Effector memory CD4-positive, alpha-beta T cell (primary cell): Measurements from ENCODE around the gene B4GALNT1.
"Not testable (repeated sequence)": the region's sequence is repeated elsewhere in the genome, so short reads cannot be mapped to it uniquely, and the experiment has no call there.

ENCODE experiments used
- DNase-seq, 3 donors: peaks; one replicate each; pipeline ENCODE4 v3.0.0-alpha.2; 2020
- H3K27ac ChIP-seq: 2 replicates; pipeline ENCODE4 v1.7.0; 2013; ENCODE audit warnings: mild to moderate bottlenecking, low read length, moderate library complexity; ENCODE audit not compliant: insufficient read depth, poor library complexity, severe bottlenecking
- H3K27me3 ChIP-seq: replicated peaks from 2 replicates; pipeline ENCODE4 v1.7.0; 2013; ENCODE audit warnings: mild to moderate bottlenecking, low read length; ENCODE audit not compliant: insufficient read depth, control insufficient read depth, poor library complexity, severe bottlenecking
- H3K36me3 ChIP-seq: 2 replicates; pipeline ENCODE4 v1.7.0; 2013; ENCODE audit warnings: mild to moderate bottlenecking, low read length, moderate library complexity; ENCODE audit not compliant: control insufficient read depth, insufficient read depth
- H3K4me1 ChIP-seq: 2 replicates; pipeline ENCODE4 v1.7.0; 2013; ENCODE audit warnings: low read length, mild to moderate bottlenecking; ENCODE audit not compliant: control insufficient read depth, insufficient read depth, poor library complexity, severe bottlenecking
- H3K4me3 ChIP-seq: 2 replicates; pipeline ENCODE4 v1.7.0; 2013; ENCODE audit warnings: low read length, low read depth, mild to moderate bottlenecking; ENCODE audit not compliant: insufficient read depth, poor library complexity, severe bottlenecking
- H3K9me3 ChIP-seq: 2 replicates; pipeline ENCODE4 v1.7.0; 2013; ENCODE audit warnings: mild to moderate bottlenecking, low read length, moderate library complexity; ENCODE audit not compliant: control insufficient read depth

Gene B4GALNT1

DNA sequence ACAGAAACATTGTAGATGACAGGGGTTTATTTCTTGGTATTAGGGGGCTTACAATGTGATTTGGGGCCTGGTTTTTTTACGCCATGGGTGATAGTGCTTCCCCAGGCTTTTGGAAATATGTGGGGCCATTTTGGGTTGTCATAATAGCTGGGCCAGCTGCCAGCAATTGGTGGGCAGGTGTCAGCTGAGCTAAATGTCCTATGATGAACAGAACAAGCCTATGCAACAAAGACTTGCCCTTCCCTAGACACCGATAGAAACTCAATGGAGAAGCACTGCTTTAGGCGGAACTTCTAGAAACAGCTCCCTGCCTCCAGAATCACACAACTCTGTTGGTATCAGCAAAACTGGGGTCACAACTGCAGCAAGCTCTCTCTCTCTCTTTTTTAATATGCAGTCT is 5.1 kb upstream of the B4GALNT1 start:
- no peak overlapping the region for H3K27ac ChIP-seq
- H3K36me3 ChIP-seq: no peaks in the 10 kb centered on the region
- peaks cover 4% of the 10 kb centered on the region for H3K4me1 ChIP-seq
- H3K27me3 ChIP-seq: peaks cover 10% of the 10 kb centered on the region
- no peaks in the 10 kb centered on the region for H3K9me3 ChIP-seq
- H3K4me3 ChIP-seq: no peak overlapping the region
- no peak for DNase-seq

DNA sequence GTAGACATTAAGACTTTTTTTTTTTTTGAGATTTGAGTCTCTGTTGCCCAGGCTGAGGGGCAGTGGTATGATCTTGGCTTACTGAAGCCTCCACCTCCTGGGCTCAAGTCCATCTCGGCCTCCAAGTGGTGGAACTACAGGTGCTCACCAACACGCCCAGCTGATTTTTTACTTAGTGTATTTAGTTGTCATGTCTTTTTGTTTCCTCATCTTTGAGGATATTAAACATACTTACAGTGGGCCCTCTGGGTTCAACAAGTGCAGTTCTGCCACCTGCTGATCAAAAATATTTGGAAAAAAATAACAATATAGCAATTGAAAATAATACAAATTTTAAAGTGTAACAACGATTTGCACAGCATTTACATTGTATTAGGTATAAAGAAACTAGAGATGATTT is 4.4 kb upstream of the B4GALNT1 start:
- DNase-seq: no peak
- H3K27ac ChIP-seq: no peak overlapping the region
- no peaks in the 10 kb centered on the region for H3K36me3 ChIP-seq
- no peaks in the 10 kb centered on the region for H3K9me3 ChIP-seq
- peaks cover 10% of the 10 kb centered on the region for H3K4me1 ChIP-seq
- H3K4me3 ChIP-seq: no peak overlapping the region
- peaks cover 17% of the 10 kb centered on the region for H3K27me3 ChIP-seq

DNA sequence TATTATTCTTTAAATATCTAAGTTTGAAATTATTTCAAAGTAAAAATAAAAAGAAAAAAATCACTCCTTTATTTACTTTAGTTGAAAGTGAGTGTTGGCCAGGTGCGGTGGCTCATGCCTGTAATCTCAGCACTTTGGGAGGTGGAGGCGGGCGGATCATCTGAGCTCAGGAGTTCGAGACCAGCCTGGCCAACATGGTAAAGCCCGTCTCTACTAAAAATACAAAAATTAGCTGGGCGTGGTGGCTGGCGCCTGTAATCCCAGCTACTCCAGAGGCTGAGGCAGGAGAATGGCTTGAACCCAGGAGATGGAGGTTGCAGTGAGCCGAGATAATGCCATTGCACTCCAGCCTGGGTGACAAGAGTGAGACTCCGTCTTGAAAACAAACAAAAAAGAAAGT is 3.7 kb upstream of the B4GALNT1 start:
- Histone ChIP-seq H3K4me1 (peaks cover 16% of the 10 kb centered on the region), H3K27me3 (peaks cover 23% of the 10 kb centered on the region)
- H3K27ac ChIP-seq, H3K36me3 ChIP-seq, H3K9me3 ChIP-seq, H3K4me3 ChIP-seq, DNase-seq: not testable (repeated sequence)

DNA sequence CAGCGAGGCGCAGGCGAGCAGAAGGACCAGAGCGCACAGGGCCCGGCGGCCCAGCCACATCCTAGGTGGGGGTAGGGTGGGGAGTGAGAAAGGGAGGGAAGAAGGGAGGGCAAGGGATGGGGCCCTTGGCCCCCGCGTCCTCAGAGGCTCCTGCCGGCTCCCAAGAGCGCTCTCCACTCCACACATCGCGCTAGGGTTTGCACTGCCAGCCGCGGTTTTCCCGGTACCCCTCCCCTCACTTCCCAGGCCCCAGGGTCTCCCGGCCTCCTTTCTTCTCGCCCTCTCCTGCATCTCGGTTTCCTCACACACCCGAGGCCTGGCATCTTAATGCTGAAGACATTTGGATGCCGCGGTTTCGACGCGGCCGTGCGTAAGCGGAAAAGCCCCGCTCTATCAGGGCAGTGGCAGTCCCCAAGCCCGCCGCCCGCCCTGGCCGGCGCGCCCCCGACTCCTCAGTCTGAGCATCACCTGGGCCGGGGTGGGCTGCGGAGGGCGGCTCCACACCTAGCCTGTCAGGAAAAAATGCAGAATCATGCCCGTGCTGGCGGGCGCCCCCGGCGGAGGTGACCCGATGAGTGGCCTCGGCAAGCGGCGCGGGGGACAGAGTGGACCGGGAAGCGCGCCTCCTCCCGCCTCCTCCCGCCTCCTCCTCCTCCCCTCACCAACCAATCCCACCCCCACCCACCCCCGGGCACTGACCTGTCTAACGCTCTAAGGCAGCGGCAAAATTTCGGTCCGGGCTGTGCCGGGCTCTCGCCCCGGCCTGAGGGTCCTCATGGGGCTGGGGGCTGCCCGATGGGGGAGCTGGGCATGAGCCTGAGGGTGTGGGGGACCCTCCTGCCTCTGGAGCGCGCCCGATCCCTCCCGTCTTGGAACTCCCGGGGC is 686 bp downstream of the B4GALNT1 start:
- H3K4me3 ChIP-seq: peak overlapping the region; percentile 61
- H3K9me3 ChIP-seq: no peaks in the 10 kb centered on the region
- no peak overlapping the region for H3K27ac ChIP-seq
- peaks cover 25% of the 10 kb centered on the region for H3K4me1 ChIP-seq
- peaks cover 55% of the 10 kb centered on the region for H3K27me3 ChIP-seq
- DNase-seq: no peak
- H3K36me3 ChIP-seq: no peaks in the 10 kb centered on the region

DNA sequence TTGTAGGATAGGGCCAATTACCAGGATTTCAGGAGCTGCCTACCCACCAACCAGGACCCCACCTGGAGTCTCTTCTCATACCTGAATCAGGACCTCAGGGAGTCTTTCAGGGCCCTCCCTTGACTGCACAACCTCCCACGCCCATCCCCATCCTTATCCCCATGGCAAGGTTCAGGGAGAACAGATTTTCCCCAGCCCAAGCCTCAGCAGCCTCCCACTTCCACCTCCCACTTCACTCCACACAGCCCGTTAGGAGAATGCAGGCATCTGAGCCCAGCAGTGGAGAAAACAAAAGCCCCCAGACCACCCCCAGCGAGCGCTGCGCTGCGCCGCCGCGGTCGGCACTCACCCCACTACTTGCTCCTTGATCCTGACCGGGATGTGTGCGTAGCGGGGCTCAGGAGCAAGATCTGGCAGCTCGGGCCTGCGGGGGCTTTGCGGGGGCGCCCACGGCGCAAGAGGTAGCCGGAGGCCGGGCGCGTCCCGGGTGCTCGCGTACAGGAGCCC is 1.4 kb downstream of the B4GALNT1 start:
- no peak for DNase-seq
- peaks cover 60% of the 10 kb centered on the region for H3K27me3 ChIP-seq
- peaks cover 26% of the 10 kb centered on the region for H3K4me1 ChIP-seq
- H3K36me3 ChIP-seq: no peaks in the 10 kb centered on the region
- H3K4me3 ChIP-seq: no peak overlapping the region
- no peaks in the 10 kb centered on the region for H3K9me3 ChIP-seq
- H3K27ac ChIP-seq: no peak overlapping the region

DNA sequence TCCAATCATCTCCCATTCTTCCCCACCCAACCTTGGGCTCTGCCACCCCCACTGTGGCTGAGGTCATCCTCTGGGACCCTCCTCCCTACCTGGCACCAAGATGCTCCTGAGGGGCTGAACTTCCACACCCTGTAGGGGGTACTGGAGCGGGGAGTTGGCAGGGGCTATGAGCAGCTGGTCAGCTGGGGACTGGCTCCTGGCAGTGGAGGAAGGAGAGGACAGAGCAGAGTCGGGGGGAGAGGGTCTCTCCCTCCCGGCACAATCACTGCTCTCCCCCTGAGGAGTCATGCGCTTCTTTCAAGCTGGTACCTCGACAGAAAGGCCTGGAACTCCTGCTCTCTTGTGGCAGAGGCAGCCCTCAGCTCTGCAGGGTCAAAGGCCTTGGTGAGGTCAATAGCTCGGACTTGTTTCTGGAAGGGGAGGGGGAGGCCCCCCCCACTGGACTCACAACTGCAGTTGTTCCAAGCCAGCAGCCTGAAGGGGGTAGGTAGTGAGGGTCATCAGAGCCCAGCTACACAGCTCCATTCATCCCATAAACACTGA is 2.0 kb downstream of the B4GALNT1 start:
- H3K36me3 ChIP-seq: no peaks in the 10 kb centered on the region
- no peak overlapping the region for H3K4me3 ChIP-seq
- peaks cover 67% of the 10 kb centered on the region for H3K27me3 ChIP-seq
- DNase-seq: no peak
- H3K9me3 ChIP-seq: no peaks in the 10 kb centered on the region
- H3K27ac ChIP-seq: no peak overlapping the region
- peaks cover 26% of the 10 kb centered on the region for H3K4me1 ChIP-seq

DNA sequence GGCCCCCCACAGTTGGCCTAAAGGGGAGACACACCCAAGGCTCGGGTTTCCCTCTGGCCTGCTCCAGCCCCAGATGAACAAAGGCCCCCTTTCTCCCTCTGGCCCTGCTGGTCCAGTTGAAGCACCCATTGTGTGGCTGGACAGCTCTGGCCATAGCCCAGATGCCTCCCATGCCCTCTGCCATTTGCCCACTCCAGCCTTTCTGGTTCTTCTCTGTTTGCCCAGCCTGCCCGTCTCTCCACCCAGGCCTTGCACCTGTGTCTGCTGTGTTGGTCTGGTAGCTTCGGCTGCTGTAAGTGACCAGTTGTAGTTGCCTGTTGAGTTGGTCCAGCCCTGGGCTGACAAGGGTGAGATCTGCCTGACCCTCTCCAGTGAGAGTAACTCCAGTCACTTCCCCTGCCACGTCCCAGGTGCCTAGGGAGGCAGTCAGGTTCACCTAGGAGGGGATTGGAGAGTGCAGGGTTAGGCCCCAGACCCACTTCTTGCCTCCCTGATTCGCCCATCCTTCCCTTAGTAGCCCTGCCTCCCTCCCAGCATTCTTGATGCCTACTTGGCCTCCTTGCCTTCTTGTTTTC is 3.0 kb downstream of the B4GALNT1 start:
- DNase-seq: no peak
- no peak overlapping the region for H3K27ac ChIP-seq
- H3K4me3 ChIP-seq: no peak overlapping the region
- H3K4me1 ChIP-seq: peaks cover 26% of the 10 kb centered on the region
- no peaks in the 10 kb centered on the region for H3K9me3 ChIP-seq
- H3K27me3 ChIP-seq: peaks cover 74% of the 10 kb centered on the region
- H3K36me3 ChIP-seq: no peaks in the 10 kb centered on the region

DNA sequence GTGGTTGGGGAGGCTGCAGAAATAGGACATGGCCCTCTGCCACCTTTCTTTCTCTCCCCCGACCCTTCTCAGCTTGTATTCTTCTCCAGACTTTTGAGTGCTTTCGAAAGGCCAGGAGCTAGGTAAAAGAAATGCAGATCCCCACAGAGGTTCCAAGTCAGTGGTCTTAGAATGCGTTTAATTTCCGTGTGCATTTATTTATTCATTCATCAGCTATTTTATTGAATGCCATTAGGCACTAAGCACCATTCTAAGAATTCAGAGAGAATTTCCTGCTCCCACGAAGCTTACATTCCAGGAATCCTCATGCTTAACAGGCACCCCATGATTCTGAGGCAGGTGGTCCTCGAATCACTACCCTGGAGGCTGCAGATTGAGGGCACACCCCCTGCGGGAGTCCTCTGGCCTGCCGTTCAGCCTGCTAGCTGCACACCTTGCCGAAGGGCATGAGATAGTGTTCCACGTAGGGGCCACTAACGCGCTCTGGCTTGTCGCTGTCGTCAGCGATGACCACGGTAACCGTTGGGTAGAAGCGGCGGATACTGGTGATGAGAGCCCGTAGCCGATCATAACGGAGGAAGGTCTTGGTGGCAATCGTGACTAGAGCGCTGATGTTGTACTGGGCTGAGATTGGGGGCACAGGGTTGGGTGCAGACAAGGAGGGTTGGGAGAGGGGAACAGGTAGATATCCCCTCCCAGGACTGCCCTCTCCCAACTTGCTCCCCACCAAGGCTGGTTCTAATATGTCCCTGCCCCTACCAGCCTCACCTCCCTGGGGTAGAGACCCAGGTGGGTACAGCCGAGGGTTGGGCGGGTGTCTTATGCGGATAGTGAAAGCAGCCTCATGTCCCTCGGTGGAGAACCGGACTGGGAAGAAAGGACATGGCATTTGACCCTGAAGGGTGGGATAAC is 4.5 kb downstream of the B4GALNT1 start:
- Histone ChIP-seq H3K4me3 (no peak overlapping the region), H3K4me1 (peaks cover 26% of the 10 kb centered on the region), H3K9me3 (no peaks in the 10 kb centered on the region), H3K36me3 (no peaks in the 10 kb centered on the region), H3K27ac (no peak overlapping the region), H3K27me3 (peaks cover 82% of the 10 kb centered on the region)
- DNase-seq: no peak

DNA sequence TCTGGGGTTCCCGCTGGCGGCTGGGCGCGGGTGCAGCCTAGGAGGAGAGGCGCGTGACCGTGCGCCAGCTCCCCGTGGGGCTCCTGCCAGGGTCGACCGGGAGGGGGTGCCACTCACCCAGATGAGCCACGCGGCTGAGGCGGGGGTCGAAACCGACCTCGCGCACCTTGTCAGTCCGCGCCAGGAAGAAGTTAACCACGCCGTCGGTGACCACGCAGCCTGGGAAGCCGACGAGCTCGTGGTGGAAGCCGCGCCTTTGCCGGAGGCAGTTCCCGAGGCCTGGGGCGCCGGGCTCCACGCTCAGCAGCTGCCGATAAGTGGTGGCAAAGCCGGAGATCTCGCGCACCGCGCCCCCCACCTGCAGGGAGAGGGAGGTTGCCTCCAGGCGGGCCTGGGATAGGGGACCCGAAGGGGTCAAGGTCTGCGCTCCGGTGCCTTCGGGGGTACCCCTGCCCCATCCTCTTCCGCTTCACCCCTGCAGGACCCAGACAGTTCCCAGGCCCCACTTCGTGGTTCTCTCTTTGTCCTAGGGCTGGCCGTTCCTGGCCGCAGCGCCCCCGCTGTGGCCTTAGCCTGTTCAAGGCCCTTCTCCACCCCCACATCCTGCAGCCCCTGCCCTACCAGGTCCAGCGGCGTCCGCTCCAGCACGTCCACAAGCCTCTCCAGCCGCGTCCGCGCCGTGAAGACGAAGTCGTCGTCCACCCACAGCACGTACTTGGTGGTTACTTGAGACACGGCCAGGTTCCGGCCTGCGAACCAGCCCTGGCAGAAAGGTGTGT is 5.3 kb downstream of the B4GALNT1 start:
- Histone ChIP-seq H3K27ac (no peak overlapping the region), H3K9me3 (no peaks in the 10 kb centered on the region), H3K4me1 (peaks cover 18% of the 10 kb centered on the region), H3K4me3 (no peak overlapping the region), H3K27me3 (peaks cover 83% of the 10 kb centered on the region), H3K36me3 (no peaks in the 10 kb centered on the region)
- no peak for DNase-seq
